Activated CD8-positive, alpha-beta memory T cell treated with anti-CD3 and anti-CD28 coated beads for 36 hours (primary cell): ENCODE results near the gene ORM1. TPM values are rescaled to one million over a fixed set of nuclear protein-coding genes. Genes with fewer than 3 reads are reported as not detected.
"Not testable (repeated sequence)": the region's sequence is repeated elsewhere in the genome, so short reads cannot be mapped to it uniquely, and the experiment has no call there.

Source experiments
- CTCF ChIA-PET: fragments of 350-600 bp; sonication (Branson Sonifier 250); formaldehyde crosslinking; loops from one replicate; lab custom pipeline; 2021; ENCODE audit warnings: antibody characterized with exemption; lab: Charles Lee
- POLR2A ChIA-PET: fragments of 350-600 bp; sonication (Branson Sonifier 250); formaldehyde crosslinking; loops from one replicate; lab custom pipeline; 2021; ENCODE audit warnings: antibody characterized with exemption; lab: Charles Lee
- total RNA-seq, 2 experiments: library from RNA; stranded (reverse); gene quantifications; one replicate each; pipeline ENCODE4 v1.2.3, GENCODE V29; 2021

ORM1 gene
- total RNA-seq, result not detected

DNA sequence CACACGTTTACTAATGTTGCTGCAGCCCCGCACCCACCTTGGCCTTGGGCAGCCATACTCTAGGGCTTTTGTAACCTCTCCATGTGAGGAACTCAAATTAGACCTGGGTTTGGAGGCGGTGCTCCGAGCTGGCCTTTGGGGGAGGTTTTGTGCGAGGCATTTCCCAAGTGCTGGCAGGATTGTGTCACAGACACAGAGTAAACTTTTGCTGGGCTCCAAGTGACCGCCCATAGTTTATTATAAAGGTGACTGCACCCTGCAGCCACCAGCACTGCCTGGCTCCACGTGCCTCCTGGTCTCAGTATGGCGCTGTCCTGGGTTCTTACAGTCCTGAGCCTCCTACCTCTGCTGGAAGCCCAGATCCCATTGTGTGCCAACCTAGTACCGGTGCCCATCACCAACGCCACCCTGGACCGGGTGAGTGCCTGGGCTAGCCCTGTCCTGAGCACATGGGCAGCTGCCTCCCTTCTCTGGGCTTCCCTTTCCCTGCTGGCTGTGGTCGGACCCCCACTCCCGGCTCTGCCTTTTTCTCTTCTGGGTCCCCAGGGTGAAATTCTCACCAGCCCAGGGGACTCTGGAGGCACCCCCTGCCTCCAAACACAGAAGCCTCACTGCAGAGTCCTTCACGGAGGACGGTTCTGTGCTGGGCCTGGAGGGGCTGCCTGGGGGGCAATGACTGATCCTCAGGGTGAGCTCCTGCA, at the start of gene ORM1:
ORM1 (plus strand) TSS at position 268 of the 701 bp plus-strand sequence; CDS start at position 304, 36 bp downstream.
- CTCF ChIA-PET, result not testable (repeated sequence)
- POLR2A ChIA-PET, result interaction anchor here (0.7 kb wide), 1 partner anchor 215 kb away, joined by 3 read pairs; no protein-coding TSS in a partner anchor

DNA sequence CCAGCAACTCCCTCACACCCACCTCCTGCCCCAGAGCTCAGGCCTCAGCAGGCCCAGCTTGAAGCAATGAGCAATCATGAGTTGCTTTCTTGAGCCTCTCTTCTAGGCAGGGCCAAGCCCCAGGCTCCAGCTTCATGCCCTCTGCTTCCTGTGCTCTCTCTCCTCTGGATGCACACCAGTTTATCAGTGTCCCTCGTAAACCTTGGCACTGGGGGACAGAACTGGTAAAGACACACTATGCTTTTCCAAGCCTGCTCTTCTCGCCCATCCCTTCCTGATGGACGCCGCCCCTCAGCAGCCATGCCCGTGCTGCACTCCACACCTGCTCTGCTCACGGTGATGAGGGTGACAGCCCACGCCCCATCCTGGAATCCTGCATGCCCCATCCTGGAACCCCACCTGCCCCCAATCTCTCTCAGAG, 49.4 kb upstream of the ORM1 start:
- POLR2A ChIA-PET, result no interaction called here
- CTCF ChIA-PET, result interaction anchor here (3.3 kb wide), 1 partner anchor 17 kb away, joined by 14 read pairs; no protein-coding TSS in a partner anchor

DNA sequence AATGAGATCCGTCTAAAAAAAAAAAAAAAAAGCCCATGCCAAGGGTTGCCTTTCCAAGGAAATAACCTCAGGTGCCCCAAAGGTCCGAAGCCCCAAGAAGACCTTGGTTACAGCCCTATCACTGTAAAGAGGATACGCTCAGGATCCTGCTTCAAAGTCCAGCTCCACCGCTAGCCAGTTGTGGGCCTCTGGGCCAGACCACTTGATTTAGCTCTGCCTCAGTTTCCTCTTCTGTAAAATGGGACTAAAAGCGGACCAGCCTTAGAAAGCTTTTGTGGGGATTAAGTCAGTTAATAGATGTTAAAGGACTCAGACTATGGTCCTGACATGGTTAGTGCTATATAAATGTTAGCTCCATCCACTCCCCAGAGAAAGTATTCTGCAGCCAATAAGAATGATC, 48.7 kb upstream of the ORM1 start:
- ChIA-PET POLR2A (no interaction called here), CTCF (interaction anchor here (3.3 kb wide), 1 partner anchor 17 kb away, joined by 14 read pairs; no protein-coding TSS in a partner anchor)

DNA sequence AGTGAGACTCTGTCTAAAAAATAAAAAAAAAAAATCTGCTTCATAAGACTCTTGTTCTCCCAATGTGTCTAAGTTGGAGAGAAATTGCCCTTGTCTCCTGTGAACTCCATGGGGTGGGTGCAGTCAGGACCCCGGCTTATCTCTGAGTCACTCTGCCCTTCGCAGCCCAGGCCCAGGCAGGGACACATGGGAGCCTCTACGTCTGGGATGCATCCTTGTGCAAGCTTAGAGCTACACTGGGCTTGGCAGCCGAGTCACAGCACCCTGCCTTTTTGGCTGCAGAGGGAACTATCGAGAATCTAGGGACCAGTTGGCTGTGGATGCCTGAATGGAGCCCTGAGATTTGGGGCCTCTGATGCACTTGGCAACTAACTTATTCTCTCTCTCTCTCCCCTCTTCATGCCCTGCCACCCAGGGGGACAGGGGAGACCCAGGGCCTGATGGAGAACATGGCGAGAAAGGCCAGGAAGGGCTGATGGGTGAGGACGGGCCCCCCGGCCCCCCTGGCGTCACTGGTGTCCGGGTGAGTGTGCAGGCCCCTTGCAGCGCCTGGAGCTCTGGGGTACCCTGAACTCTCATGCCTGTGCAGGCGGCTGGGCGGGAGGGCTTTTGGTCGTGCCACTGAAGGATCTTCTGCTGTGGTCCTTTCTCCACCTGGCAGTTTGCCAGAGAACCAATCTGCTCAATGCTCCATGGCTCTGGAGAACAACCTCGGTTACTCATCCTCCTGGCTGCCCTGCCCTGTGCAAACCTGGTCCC, 47.5 kb upstream of the ORM1 start:
- POLR2A ChIA-PET, result no interaction called here
- CTCF ChIA-PET, result interaction anchor here (3.3 kb wide), 1 partner anchor 16 kb away, joined by 14 read pairs; no protein-coding TSS in a partner anchor

DNA sequence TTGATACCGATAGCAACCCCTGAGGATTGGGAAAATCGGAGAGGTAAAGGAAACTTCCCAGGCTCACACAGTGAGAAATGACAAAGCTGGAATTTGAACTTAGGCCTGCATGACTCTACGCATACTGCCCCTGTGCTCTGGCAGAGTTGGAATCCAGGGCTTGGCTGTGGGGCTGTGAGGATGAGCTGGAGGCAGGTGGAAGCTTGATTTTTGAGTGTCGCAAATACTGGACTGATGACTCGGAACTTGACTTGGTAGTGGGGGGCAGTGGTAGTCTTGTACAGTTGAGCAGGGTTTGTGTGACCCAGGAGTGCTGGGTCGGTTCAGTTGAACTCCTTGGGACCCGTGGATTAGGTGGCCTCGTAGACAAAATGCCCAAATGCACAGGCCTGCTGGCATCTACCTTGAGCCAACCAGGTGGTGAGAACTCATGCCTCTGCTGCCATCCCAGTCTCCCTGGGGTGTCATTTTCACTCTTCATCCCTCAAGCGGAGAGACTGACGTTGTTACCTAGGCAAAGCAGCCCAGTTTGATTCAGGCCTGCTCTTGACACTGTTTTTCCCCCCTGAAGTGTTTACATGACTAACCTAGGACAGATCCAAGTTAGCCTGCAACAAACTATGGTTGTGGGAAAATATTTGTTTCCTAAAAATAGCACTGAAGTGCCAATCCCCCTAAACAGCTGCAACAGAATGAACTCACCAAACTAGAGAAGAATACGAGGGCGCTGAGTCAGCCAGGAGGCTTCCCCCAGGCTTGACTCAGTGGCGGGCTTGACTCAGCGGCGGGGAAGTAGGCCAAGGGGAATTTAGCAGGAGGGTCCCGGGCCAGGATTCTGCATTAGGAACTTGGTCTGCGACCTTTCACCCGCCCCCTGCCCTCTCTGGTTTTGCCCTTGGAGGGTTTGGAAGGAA, 45.7 kb upstream of the ORM1 start:
- CTCF ChIA-PET, result no interaction called here
- POLR2A ChIA-PET, result no interaction called here

DNA sequence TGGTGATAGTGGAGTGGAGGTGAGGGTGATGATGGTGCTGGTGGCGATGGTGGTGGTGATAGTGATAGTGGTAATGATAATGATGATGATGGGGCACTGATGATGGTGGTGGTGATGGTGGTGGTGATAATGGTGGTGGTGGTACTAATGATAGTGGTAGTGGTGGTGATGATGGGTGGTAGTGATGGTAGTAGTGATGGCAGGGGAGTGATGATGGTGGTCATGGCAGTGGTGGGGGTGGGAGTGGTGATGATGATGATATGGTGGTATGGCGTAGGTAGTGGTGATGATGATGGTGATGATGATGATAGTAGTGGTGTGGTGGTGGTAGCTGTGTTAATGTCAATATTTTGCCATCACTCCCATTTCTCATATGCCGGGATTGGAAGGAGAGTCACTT, 44.5 kb upstream of the ORM1 start:
- POLR2A ChIA-PET, result no interaction called here
- CTCF ChIA-PET, result no interaction called here

DNA sequence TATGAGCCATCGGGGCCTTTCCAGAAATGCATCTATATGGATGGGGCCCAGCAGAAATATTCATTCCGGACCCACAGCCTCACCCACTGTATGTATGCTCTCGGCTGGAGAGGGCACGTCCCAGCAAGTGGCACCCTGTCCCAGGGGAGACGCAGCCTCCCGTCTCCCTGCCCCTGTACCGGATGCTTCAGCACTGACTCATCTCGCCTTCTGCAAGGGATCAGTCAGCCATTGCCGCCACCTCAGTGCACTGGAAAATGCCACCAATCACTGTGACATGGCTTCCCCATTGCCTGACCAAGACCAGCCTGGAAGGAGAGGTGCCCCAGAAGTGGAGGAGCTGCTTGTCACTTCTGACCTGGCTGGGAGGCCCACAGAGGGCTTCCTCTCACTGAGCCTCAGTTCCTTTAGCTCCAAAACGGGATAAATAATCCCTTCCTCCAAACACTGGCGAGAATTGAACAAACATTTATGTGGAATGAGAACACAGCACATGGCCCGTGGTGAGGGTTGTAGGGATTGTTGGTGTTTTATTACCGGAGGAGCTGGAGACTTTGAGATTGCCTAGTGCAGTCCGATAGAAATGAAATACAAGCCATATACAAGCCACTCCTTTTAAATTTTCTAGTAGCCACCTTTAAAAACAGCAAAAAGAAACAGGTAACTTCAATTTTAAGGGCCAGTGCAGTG, 43.9 kb upstream of the ORM1 start:
- ChIA-PET POLR2A (no interaction called here), CTCF (no interaction called here)

DNA sequence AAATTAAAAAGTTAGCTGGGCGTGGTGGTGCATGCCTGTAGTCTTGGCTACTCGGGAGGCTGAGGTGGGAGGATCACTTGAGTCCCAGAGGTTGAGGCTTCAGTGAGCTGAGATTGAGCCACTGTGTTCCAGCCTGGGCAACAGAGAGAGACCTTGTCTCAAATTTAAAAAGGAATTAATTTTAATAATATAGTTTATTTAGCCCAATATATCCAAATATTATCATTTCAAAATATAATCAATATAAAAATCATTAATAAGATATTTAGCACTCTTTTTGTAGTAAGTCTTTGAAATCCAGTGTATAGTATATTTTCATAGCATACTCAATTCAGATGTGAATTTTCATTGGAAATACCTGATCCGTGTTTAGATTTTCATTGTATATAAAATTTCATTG, 43.2 kb upstream of the ORM1 start:
- ChIA-PET POLR2A (no interaction called here), CTCF (no interaction called here)

DNA sequence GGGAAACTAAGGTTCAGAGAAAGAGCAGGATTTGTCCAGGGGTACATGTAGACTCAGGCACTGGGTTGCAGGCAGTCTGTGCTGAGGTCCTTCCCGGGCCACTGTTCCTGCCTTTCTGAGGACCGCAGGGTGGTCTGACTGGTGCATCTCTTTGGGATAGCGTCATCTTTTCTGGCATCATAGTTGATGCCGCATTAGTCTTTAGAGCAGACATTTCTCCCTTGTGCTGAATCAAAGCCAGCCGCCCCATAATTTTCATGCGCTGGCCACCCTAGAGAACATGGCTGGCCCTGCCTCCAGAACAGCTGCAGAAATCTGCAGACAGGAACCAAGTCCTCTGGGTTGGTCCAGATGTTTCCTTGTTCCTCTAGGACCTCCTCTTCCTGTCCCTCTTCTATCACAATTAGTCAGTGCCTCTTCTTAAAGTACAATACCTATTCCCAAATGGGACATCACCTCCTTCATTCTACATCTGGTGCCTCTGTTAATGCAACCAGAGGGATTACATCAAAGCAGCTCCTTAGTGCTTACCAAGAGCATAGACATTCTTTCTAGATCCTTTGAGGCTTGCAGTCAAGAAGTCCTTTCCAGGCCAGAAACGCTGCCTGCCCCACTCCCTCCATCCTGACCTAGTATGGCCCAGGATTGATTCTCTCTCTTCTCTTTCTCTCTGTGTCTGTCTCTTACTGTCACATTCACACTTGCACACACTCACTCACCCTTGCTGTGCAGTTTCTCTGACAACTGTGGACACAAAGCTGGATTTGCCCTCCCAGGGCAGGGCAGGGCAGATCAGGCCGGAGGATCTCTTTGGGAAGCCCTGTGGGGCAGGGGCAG, 42.0 kb upstream of the ORM1 start:
- CTCF ChIA-PET, result interaction anchor here (1.2 kb wide), 1 partner anchor 10 kb away, joined by 4 read pairs; no protein-coding TSS in a partner anchor
- POLR2A ChIA-PET, result no interaction called here

DNA sequence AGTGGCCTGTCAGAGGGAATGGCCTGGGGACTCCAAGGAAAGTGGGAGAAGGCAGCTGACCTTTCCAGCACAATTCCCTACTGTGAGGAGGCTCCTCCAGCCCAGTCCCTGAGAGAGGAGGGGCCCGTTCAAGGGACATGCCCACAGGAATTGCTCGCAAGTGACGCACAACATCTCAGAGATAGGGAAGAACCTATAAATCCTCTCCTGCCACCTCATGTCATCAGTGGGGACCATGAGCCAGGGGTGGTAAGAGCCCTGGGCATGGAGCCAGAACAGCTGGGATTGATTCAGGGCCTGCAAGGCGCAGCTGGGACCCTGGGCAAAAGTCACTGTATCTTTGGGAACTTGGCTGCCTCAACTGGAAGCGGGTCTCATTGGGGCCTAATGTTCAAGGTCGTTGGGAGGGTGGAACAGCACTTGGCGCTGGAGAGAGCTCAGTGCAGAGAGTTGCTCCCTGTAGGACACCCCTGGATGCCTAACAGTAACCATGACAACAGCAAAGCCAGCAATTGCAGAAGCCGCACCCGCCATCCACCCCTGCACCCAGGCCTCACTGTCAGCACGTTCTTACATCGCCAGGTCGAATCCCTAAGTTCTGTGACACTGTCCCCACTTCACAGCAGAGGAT, 41.3 kb upstream of the ORM1 start:
- POLR2A ChIA-PET, result no interaction called here
- CTCF ChIA-PET, result interaction anchor here (1.2 kb wide), 1 partner anchor 9 kb away, joined by 4 read pairs; no protein-coding TSS in a partner anchor

DNA sequence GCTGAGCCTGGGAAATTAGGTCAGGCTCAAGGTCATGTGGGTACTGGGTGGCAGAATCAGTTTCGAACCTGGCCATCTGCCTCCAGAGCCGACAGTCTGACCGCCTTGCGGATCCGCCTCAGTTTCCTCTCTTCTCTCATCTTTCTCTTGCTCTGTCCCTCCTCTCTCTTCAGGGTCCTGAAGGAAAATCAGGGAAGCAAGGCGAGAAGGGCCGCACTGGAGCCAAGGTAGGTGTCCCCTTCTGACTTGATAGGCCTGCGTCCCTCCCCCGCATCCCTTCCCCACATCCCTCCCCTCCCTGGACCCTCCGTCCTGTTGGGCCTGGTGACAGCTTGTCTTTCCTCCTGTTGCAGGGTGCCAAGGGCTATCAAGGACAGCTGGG, 40.8 kb upstream of the ORM1 start:
- CTCF ChIA-PET, result interaction anchor here (1.2 kb wide), 1 partner anchor 9 kb away, joined by 4 read pairs; no protein-coding TSS in a partner anchor
- POLR2A ChIA-PET, result no interaction called here

DNA sequence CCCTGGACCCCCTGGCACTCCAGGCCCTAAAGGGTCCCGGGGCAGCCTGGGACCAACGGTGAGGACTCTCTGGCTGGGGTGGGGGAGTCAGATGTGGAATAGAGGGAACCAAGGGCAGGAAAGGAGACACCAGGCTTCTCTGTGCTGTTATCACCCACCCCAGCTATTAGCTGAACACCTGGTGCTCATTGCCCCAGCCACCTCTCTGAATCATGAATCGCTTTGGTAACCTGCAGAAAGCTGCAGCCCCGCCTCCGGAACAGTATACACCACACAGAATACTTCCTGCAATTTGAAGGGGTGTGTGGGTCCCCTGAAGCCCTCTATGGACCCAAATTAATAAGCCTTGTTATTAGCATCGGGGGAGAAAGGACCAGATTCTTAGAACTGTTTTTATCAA, 40.4 kb upstream of the ORM1 start:
- CTCF ChIA-PET, result no interaction called here
- POLR2A ChIA-PET, result no interaction called here

DNA sequence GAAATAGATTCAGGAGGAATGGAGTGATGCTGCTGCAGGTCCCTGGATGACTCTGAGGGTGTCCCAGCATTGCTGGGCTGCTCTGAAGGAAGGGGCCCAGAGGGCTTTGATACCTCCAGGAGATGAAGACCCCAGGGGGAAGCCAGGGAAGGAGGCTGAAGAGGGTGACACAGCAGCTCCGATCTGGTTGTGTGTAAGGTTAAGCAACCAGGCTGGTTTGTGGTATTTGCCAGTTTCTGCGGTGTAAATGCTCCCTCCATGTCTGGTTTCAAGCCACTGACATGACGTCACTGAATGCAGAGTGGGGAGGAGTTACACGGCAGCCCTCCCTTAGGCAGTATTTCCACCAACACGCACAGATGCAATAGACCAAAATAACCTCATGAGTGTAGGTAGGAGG, 40.0 kb upstream of the ORM1 start:
- CTCF ChIA-PET, result no interaction called here
- POLR2A ChIA-PET, result no interaction called here

DNA sequence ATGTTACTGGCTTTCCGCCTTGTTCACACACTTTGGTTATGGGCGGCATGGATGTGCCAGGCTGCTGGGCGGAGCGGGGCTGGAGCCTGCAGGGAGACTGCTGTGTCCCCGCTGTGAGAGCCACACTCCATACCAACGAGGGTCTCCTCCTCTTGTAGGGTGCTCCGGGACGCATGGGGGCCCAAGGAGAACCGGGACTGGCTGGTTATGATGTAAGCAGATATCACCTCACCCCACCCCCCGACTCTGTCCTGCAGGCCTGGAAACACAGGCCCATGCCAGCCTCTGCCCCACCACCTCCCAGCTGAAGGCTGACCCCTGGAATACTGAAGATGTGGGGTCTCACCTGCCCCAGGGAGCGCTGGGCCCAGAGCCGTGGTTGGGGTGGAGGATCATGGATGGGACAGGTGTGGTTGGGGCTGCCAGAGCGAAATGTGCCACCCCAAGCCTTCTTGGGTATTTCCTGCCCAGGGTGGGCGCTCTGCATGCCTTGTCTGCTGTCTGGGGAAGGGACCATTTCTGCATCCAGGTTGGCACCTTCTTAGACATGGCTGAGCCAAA, 39.3 kb upstream of the ORM1 start:
- CTCF ChIA-PET, result no interaction called here
- POLR2A ChIA-PET, result no interaction called here

DNA sequence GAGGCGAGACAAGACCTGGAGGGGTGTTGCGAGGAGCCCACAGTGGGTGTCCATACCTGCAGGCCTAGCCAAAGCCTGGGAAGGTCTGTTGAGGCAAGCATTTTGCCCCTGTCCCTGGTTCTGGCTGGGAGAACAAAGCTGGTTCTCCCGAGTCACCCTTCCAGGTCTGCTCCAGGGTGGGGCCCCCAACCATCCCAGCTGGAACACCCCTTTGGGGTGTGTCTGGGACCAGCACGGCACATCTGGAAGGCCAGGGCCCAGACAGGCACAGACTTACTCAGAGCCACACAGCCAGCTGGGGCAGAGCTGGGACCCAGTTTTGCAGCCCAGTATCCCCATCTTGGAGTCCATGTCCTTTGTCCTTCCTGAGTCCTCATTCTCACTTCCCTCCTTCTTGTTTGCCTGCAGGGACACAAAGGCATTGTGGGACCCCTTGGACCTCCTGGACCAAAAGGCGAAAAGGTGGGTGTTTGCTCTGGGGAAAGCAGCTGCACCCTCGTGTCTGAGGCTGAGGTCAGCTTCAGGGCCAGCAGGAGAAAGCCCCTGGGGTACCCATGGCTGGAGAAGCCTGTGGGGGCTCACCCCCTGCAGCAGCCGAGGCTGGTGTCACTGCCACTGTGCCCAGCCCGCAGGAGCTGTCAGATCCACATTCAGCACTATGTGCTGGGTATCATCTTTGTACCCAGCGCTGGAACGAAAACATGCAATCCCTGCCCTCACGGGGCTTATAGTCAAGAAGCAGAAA, 38.4 kb upstream of the ORM1 start:
- POLR2A ChIA-PET, result no interaction called here

DNA sequence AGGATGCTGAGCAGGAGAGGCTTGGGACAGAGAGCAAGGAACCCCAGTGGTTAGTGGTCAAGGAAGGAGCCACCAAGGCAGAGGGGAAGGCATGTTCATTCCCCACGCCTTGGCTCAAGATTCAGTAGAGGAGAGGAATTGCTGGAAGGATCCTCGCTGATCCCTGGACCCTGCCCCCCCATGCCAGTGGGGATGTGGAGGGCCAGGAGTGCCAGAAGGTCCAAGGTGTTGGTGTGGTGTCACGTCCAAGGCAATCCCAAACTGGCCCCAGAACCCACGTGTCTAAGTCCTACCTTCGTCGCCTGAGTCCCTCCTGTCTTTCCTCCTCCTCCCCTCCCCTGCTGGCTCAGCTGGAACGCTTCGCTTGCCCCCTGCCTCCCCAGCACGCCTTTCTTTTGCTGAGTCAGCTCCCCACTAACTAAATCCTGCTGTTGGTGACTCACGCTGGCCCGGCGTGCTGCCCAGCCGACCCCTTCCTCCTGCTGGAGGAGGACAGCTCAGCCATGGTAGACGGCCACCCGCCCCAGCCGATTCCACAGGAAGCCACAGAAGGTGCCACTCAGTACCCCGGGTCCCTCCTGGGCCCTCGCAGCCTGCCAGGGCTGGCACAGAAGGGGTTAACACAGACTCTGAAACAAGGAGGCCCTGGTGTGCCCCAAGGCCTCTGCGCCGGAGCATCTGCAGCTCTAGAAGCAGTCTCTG, 37.6 kb upstream of the ORM1 start:
- POLR2A ChIA-PET, result no interaction called here
- CTCF ChIA-PET, result interaction anchor here (0.6 kb wide), 1 partner anchor 61 kb away, joined by 3 read pairs; no protein-coding TSS in a partner anchor

More for the DNA sequence above, 38.4 kb upstream of the ORM1 start:
- CTCF ChIA-PET, result interaction anchor here (0.6 kb wide), 1 partner anchor 9 kb away, joined by 4 read pairs; no protein-coding TSS in a partner anchor
